Panc1 (cell line): ENCODE results near the gene USP6NL.

Experiments used
- POLR2AphosphoS5 ChIP-seq: IDR thresholded peaks from 2 replicates; pipeline ENCODE4 v1.6.1; 2012; ENCODE audit warnings: mild to moderate bottlenecking, low read depth, low read length, moderate library complexity
- TF ChIP-seq, protein P1 (sequence below): fragments of 450-650 bp; IDR thresholded peaks from 2 replicates; pipeline ENCODE4 v1.5.1; 2017; ENCODE audit warnings: mild to moderate bottlenecking
- TF ChIP-seq, protein P2 (sequence below), 2 experiments: IDR thresholded peaks; 2 replicates each; pipeline ENCODE4 v1.6.1; 2011 to 2012; ENCODE audit warnings: low read depth in 2 of 2, control low read depth in 1 of 2, low read length in 1 of 2, mild to moderate bottlenecking in 1 of 2, moderate library complexity in 1 of 2; ENCODE audit not compliant: insufficient read depth in 1 of 2

DNA sequence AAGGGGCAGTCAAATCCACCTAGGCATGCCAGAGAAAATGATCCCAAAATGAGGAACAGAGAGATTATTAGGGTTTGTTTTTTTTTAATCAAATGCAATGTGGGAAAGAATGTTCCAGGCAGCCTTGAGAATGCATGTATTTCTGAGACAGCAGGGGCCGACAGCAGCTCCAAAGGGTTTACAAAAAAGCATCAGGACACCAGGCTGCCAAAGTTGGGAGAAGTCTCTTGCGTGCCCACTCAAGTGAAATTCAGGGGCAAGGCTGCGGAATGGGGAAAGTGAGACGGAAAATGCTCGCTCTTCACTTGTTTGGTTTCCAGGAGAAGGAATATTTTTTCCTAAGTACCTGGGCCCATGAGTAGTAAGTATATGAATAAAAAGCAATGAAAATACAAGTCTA lies 101.2 kb downstream of the USP6NL start:
- TF ChIP-seq, protein P1, sequence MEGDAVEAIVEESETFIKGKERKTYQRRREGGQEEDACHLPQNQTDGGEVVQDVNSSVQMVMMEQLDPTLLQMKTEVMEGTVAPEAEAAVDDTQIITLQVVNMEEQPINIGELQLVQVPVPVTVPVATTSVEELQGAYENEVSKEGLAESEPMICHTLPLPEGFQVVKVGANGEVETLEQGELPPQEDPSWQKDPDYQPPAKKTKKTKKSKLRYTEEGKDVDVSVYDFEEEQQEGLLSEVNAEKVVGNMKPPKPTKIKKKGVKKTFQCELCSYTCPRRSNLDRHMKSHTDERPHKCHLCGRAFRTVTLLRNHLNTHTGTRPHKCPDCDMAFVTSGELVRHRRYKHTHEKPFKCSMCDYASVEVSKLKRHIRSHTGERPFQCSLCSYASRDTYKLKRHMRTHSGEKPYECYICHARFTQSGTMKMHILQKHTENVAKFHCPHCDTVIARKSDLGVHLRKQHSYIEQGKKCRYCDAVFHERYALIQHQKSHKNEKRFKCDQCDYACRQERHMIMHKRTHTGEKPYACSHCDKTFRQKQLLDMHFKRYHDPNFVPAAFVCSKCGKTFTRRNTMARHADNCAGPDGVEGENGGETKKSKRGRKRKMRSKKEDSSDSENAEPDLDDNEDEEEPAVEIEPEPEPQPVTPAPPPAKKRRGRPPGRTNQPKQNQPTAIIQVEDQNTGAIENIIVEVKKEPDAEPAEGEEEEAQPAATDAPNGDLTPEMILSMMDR: no peak
- TF ChIP-seq, protein P2, sequence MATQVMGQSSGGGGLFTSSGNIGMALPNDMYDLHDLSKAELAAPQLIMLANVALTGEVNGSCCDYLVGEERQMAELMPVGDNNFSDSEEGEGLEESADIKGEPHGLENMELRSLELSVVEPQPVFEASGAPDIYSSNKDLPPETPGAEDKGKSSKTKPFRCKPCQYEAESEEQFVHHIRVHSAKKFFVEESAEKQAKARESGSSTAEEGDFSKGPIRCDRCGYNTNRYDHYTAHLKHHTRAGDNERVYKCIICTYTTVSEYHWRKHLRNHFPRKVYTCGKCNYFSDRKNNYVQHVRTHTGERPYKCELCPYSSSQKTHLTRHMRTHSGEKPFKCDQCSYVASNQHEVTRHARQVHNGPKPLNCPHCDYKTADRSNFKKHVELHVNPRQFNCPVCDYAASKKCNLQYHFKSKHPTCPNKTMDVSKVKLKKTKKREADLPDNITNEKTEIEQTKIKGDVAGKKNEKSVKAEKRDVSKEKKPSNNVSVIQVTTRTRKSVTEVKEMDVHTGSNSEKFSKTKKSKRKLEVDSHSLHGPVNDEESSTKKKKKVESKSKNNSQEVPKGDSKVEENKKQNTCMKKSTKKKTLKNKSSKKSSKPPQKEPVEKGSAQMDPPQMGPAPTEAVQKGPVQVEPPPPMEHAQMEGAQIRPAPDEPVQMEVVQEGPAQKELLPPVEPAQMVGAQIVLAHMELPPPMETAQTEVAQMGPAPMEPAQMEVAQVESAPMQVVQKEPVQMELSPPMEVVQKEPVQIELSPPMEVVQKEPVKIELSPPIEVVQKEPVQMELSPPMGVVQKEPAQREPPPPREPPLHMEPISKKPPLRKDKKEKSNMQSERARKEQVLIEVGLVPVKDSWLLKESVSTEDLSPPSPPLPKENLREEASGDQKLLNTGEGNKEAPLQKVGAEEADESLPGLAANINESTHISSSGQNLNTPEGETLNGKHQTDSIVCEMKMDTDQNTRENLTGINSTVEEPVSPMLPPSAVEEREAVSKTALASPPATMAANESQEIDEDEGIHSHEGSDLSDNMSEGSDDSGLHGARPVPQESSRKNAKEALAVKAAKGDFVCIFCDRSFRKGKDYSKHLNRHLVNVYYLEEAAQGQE (IDR thresholded peaks at IDR 0.05; ENCODE audit: insufficient read depth in 1 of 2, low read depth in 2 of 2, low read length in 1 of 2): no peak
- TF ChIP-seq POLR2AphosphoS5: no peak
